ENCODE results near the gene ARHGAP40.

ARHGAP40 gene

DNA sequence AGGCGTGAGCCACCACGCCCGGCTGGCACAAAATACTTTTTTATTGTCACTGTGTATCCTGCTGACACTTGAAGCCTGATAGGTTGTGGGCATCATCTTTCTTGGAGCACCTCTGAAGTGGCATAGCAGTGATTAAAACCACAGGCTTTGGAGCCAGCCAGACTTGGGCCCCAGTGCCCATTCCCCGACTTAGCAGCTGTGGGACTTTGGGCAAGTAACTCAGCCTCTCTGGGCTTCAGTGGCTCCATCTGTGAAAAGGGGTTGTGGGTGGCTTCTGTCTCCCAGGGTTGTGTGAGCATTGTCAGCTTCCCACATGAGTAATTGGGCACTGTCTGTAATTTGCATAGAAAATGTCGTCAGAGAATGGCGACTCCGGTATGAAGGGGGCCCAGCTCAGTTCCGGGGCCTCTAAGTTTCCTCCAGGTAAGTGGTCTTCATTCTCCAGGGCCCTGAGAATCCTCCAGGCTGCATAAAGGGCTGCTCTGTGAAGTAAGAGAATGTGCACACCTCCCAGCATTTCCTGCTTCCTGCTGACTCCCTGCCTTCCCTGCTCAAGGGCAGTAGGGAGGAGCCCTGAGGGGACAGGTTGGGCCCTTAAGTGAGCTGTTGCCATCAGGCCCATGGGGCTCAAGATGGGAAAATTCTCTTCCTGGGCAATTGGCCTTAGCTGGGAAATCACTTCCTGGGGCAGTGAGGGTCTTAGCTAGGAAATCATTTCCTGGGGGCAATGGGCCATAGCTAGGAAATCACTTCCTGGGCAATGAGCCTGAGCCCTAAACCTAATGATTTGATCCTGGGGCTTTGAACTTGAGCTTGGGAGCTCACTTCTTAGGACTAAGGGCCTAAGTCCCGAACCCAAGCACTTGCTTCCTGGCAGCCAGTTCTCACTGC lies 27.2 kb downstream of the ARHGAP40 start:
- DNase-seq (ENCODE audit: low read depth) = no peak
- no peak overlapping the region for H3K4me3 ChIP-seq (ENCODE audit: low read depth, low read length)
- TF ChIP-seq, protein P1, sequence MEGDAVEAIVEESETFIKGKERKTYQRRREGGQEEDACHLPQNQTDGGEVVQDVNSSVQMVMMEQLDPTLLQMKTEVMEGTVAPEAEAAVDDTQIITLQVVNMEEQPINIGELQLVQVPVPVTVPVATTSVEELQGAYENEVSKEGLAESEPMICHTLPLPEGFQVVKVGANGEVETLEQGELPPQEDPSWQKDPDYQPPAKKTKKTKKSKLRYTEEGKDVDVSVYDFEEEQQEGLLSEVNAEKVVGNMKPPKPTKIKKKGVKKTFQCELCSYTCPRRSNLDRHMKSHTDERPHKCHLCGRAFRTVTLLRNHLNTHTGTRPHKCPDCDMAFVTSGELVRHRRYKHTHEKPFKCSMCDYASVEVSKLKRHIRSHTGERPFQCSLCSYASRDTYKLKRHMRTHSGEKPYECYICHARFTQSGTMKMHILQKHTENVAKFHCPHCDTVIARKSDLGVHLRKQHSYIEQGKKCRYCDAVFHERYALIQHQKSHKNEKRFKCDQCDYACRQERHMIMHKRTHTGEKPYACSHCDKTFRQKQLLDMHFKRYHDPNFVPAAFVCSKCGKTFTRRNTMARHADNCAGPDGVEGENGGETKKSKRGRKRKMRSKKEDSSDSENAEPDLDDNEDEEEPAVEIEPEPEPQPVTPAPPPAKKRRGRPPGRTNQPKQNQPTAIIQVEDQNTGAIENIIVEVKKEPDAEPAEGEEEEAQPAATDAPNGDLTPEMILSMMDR (IDR thresholded peaks at IDR 0.05; ENCODE audit: insufficient read depth, low read depth, low read length, missing control alignments) = no peak

DNA sequence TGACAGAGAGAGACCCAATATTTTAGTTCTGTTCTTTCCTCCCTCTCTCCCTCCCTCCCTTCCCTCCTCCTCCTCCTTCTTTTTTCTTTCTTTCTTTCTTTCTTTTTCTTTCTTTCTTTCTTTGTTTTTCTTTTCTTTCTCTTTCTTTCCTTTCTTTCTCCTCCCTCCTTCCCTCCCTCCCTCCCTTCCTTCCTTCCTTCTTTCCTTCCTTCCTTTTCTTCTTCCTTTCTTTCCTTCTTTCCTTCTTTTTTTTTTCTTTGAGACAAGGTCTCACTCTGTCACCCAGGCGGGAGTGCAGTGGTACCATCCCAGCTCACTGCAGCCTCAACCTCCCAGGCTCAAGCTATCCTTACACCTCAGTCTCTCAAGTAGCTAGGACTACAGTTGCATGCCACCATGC lies 28.4 kb downstream of the ARHGAP40 start:
- no peak overlapping the region for H3K4me3 ChIP-seq (ENCODE audit: low read depth, low read length)
- TF ChIP-seq, protein P1 (IDR thresholded peaks at IDR 0.05; ENCODE audit: insufficient read depth, low read depth, low read length, missing control alignments) = no peak
- no peak for DNase-seq (ENCODE audit: low read depth)

- DNase-seq (ENCODE audit: low read depth) = no peak
- no peak overlapping the region for H3K4me3 ChIP-seq (ENCODE audit: low read depth, low read length)
Observed at GRCh38 chr20:38630727-38631126, 29.1 kb downstream of the ARHGAP40 start.

DNA sequence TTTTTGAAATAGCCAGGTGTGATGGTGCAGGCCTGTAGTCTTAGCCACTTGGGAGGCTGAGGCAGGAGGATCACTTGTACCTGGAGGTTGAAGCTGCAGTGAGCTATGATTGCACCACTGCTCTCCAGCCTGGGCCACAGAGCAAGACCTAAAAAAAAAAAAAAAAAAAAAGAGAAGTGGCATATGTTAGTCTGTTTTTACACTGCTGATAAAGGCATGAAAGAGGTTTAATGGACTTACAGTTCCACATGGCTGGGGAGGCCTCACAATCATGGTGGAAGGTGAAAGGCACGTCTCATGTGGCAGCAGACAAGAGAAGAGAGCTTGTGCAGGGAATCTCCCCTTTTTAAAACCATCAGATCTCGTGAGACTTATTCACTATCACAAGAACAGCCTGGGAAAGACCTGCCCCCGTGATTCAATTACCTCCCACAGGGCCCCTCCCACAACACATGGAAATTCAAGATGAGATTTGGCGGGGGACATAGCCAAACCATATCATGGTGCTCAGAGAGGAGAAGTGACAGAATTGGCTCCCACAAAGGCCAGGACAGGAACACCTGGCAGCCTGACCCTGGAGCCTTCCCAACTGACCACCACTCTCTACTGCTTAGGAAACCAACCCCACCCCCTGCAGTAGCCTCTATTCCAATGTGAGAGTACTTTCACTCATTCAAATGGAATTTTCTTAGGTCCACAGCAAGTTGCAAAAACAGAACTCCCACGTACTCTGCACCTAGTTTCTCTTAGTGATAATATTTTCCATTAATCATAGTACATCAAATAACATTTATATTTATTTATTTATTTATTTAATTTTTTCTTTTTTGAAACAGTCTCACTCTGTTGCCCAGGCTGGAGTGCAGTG lies 29.8 kb downstream of the ARHGAP40 start:
- H3K4me3 ChIP-seq (ENCODE audit: low read depth, low read length) = no peak overlapping the region
- TF ChIP-seq, protein P1 (IDR thresholded peaks at IDR 0.05; ENCODE audit: insufficient read depth, low read depth, low read length, missing control alignments) = no peak
- DNase-seq (ENCODE audit: low read depth) = no peak

More at GRCh38 chr20:38630727-38631126, 29.1 kb downstream of the ARHGAP40 start:
- TF ChIP-seq, protein P1 (IDR thresholded peaks at IDR 0.05; ENCODE audit: insufficient read depth, low read depth, low read length, missing control alignments) = no peak

DNA sequence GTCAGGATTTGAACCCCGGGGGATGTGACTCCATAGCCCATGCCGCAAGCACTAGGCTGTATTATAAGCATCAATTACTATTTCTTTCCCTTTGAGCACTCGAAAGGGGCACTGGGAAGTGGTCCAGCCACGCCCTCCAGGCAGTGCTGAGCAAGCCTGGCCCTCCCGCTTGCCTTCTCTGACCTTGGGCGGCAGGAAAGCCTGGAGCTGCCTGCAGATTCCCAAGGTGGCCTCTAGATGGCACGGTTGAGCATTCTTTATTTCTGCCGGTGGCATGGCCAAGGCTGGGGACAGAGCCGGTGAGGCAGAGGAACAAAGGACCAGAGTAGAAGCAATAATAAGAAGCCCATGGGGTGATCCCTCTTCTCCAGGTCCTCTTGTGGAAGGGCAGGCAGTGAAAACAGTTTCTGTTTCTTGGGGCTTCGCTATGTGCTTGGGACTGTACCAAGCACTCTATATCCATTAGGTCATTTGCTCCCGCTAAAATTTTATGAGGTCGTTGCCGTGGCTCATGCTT lies 32.0 kb downstream of the ARHGAP40 start:
- peak; percentile 67 for DNase-seq (ENCODE audit: low read depth)
- H3K4me3 ChIP-seq (ENCODE audit: low read depth, low read length) = no peak overlapping the region

GRCh38 chr20:38635721-38636288 lies 34.2 kb downstream of the ARHGAP40 start:
- TF ChIP-seq, protein P1 (IDR thresholded peaks at IDR 0.05; ENCODE audit: insufficient read depth, low read depth, low read length, missing control alignments) = no peak
- DNase-seq (ENCODE audit: low read depth) = peak; percentile 18
- no peak overlapping the region for H3K4me3 ChIP-seq (ENCODE audit: low read depth, low read length)

More for the DNA sequence above, 32.0 kb downstream of the ARHGAP40 start:
- TF ChIP-seq, protein P1 (IDR thresholded peaks at IDR 0.05; ENCODE audit: insufficient read depth, low read depth, low read length, missing control alignments) = peak; percentile 94
